K562 (cell line): Measurements from ENCODE around the gene LRCOL1. TPM values are rescaled to one million over a fixed set of nuclear protein-coding genes. Genes with fewer than 3 reads are reported as not detected.

Experiments used
- ATAC-seq: fragments of 200-7000 bp; cut with Tn5 transposase; 3 replicates; pipeline ENCODE4 v1.9.1; 2020; ENCODE audit warnings: moderate library complexity
- BruUV-seq: library from RNA; stranded (reverse); fragments of 400-500 nt; replicated peaks from 2 replicates; lab custom pipeline; 2021; lab: Mats Ljungman, UMichigan
- CTCF ChIA-PET: fragments of 300-600 bp; formaldehyde crosslinking; extraction: SDS; loops from one replicate; lab custom pipeline; 2021; ENCODE audit warnings: low intra/inter-chr PET ratio; lab: Yijun Ruan, JAX
- POLR2A ChIA-PET: fragments of 300-600, 350-650 bp; sonication (Branson Sonifier 250); formaldehyde crosslinking; extraction: SDS; loops from one replicate; lab custom pipeline; 2021; ENCODE audit warnings: antibody characterized with exemption, inconsistent platforms; lab: Yijun Ruan, JAX
- DNase-seq, 4 experiments: peaks; one replicate each; pipeline versions ENCODE4 v3.0.0 to v3.0.0-alpha.2; 2011 to 2018; ENCODE audit warnings: low spot score in 3 of 4, mixed read lengths in 3 of 4; ENCODE audit errors: extremely low read depth in 1 of 4
- FAIRE-seq: peaks from 2 replicates; lab custom pipeline; 2011; peaks lifted over from hg19 to GRCh38; lab: Jason Lieb, UNC
- H2AFZ ChIP-seq: 2 replicates; pipeline ENCODE4 v1.6.0; 2011; ENCODE audit warnings: low read depth, low read length, control low read depth, inconsistent platforms
- H3K27ac ChIP-seq: fragments of 200-600 bp; 3 replicates; pipeline ENCODE4 v1.8.0; 2011; ENCODE audit warnings: low read depth, mild to moderate bottlenecking, control low read depth, inconsistent platforms, low read length, moderate library complexity, mixed read lengths; ENCODE audit errors: extremely low read depth
- H3K27me3 ChIP-seq, 2 experiments: fragments of 300-600 bp in 1 of 2; 2 replicates in 1 of 2; 3 replicates in 1 of 2; pipeline versions ENCODE4 v1.6.0 to v1.8.0; 2011; ENCODE audit warnings: inconsistent platforms in 2 of 2, low read length in 2 of 2, mild to moderate bottlenecking in 1 of 2, mixed read lengths in 1 of 2, moderate library complexity in 1 of 2; ENCODE audit not compliant: control insufficient read depth in 2 of 2, insufficient read depth in 2 of 2
- H3K36me3 ChIP-seq: fragments of 300-600 bp; 3 replicates; pipeline ENCODE4 v1.8.0; 2011; ENCODE audit warnings: mild to moderate bottlenecking, low read length, inconsistent platforms; ENCODE audit not compliant: control insufficient read depth, insufficient read depth
- H3K4me1 ChIP-seq, 2 experiments: fragments of 200-600 bp in 1 of 2; replicated peaks in 1 of 2; 2 replicates in 1 of 2; 3 replicates in 1 of 2; pipeline versions ENCODE4 v1.5.1 to v1.8.0; 2011; ENCODE audit warnings: inconsistent platforms in 2 of 2, low read length in 2 of 2, mild to moderate bottlenecking in 1 of 2, mixed read lengths in 1 of 2, moderate library complexity in 1 of 2; ENCODE audit not compliant: control insufficient read depth in 2 of 2, insufficient read depth in 2 of 2
- H3K4me2 ChIP-seq: 2 replicates; pipeline ENCODE4 v1.6.1; 2011; ENCODE audit warnings: low read length, control low read depth, inconsistent platforms, mixed read lengths; ENCODE audit not compliant: insufficient read depth
- H3K4me3 ChIP-seq: fragments of 200-600 bp; sonication (generic), shearing (Covaris generic); 2 replicates; pipeline ENCODE4 v1.5.1; 2016; ENCODE audit warnings: control low read depth, inconsistent platforms
- H3K79me2 ChIP-seq: fragments of 200-600 bp; 3 replicates; pipeline ENCODE4 v1.8.0; 2011; ENCODE audit warnings: low read length, inconsistent platforms; ENCODE audit not compliant: control insufficient read depth, insufficient read depth
- H3K9ac ChIP-seq, 2 experiments: 2 replicates each; pipeline versions ENCODE4 v1.6.0 to v1.6.1; 2011; ENCODE audit warnings: low read depth in 2 of 2, low read length in 2 of 2, control low read depth in 1 of 2, inconsistent platforms in 1 of 2, mild to moderate bottlenecking in 1 of 2, mixed read lengths in 1 of 2; ENCODE audit not compliant: insufficient read depth in 1 of 2
- H3K9me1 ChIP-seq: one replicate; pipeline ENCODE4 v1.6.0; 2011; ENCODE audit warnings: inconsistent platforms, mild to moderate bottlenecking, low read length, moderate library complexity; ENCODE audit not compliant: control insufficient read depth, insufficient read depth
- H3K9me3 ChIP-seq: replicated peaks from 2 replicates; pipeline ENCODE4 v1.5.1; 2011; ENCODE audit warnings: low read depth, low read length, inconsistent platforms; ENCODE audit not compliant: control insufficient read depth, insufficient read depth
- H4K20me1 ChIP-seq: replicated peaks from 2 replicates; pipeline ENCODE4 v1.6.1; 2011; ENCODE audit warnings: low read length, inconsistent platforms, mixed read lengths; ENCODE audit not compliant: control insufficient read depth, insufficient read depth
- SP1 ChIP-seq: sonication (generic); formaldehyde crosslinking; IDR thresholded peaks from 2 replicates; pipeline ENCODE4 v1.8.1; 2022; ENCODE audit warnings: mild to moderate bottlenecking, missing genetic modification reagents
- ZNF830 ChIP-seq: fragments of 250-450 bp; sonication (Bioruptor Pico); IDR thresholded peaks from 2 replicates; pipeline ENCODE4 v1.5.0; 2021; ENCODE audit warnings: mild to moderate bottlenecking
- WGBS: fragments of 100-300 bp; shearing (Covaris generic); methylation state at CpG from one replicate; pipeline ENCODE4 v1.1.6; 2016; ENCODE audit warnings: low coverage, mixed read lengths; ENCODE audit not compliant: insufficient coverage; ENCODE audit errors: missing lambda C conversion rate; 5-methylcytosine and 5-hydroxymethylcytosine counted together
- in situ Hi-C: fragments of 300-500 bp; cut with MboI; formaldehyde crosslinking; loops from 4 replicates; pipeline ENCODE4 v1.15.0; 2018; ENCODE audit warnings: inconsistent platforms, mixed read lengths
- intact Hi-C: fragments of 100-400 bp; cut with micrococcal nuclease; formaldehyde crosslinking; loops from 2 replicates; pipeline ENCODE4 v1.14.2; 2022
- polyA plus RNA-seq, 8 experiments: library from polyadenylated mRNA; depleted of rRNA in 4 of 8; stranded (reverse) in 5 of 8; unstranded in 3 of 8; fragments of >200 nt; fragmentation: Nextera tagmentation in 2 of 8; fragmentation: Illumina TruSeq in 1 of 8; extraction: Ambion mirVana in 2 of 8; extraction: Trizol in 1 of 8; gene quantifications; 2 replicates each; pipeline versions ENCODE4 v1.2.1 to v1.2.3, GENCODE V29; 2011 to 2014; ENCODE audit warnings: inconsistent platforms in 1 of 8, missing spikeins in 1 of 8
- total RNA-seq, 7 experiments: library from RNA; depleted of rRNA in 6 of 7; stranded (reverse); fragments of >200 nt in 6 of 7; fragmentation: Illumina TruSeq in 2 of 7; extraction: Trizol in 2 of 7; gene quantifications; 2 replicates each; pipeline versions ENCODE4 v1.2.1 to v1.2.3, GENCODE V29; 2011 to 2021; ENCODE audit warnings: low replicate concordance in 1 of 7
- TF ChIP-seq, protein P1 (sequence below): fragments of 250-450 bp; sonication (Bioruptor Pico); IDR thresholded peaks from 2 replicates; pipeline ENCODE4 v1.4.0; 2020; ENCODE audit warnings: mild to moderate bottlenecking, moderate library complexity, borderline replicate concordance
- TF ChIP-seq, protein P2 (sequence below): fragments of 450-650 bp; IDR thresholded peaks from 2 replicates; pipeline ENCODE4 v1.6.1; 2017; ENCODE audit warnings: antibody characterized with exemption, mild to moderate bottlenecking

Gene LRCOL1
- total and polyA plus RNA-seq, 9 of the 15 experiments (the other 6 are each of a cell fraction or from before 2014, with no cell fraction given): not detected

GRCh38 chr12:132604668-132605441 lies 5.5 kb downstream of the LRCOL1 start (continued):
- TF ChIP-seq, protein P1, sequence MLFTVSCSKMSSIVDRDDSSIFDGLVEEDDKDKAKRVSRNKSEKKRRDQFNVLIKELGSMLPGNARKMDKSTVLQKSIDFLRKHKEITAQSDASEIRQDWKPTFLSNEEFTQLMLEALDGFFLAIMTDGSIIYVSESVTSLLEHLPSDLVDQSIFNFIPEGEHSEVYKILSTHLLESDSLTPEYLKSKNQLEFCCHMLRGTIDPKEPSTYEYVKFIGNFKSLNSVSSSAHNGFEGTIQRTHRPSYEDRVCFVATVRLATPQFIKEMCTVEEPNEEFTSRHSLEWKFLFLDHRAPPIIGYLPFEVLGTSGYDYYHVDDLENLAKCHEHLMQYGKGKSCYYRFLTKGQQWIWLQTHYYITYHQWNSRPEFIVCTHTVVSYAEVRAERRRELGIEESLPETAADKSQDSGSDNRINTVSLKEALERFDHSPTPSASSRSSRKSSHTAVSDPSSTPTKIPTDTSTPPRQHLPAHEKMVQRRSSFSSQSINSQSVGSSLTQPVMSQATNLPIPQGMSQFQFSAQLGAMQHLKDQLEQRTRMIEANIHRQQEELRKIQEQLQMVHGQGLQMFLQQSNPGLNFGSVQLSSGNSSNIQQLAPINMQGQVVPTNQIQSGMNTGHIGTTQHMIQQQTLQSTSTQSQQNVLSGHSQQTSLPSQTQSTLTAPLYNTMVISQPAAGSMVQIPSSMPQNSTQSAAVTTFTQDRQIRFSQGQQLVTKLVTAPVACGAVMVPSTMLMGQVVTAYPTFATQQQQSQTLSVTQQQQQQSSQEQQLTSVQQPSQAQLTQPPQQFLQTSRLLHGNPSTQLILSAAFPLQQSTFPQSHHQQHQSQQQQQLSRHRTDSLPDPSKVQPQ: no peak
- TF ChIP-seq ZNF830 (CRISPR knock-in tag): no peak

GRCh38 chr12:132604151-132604618 lies 6.2 kb downstream of the LRCOL1 start:
- H3K79me2 ChIP-seq: no peaks in the 10 kb centered on the region
- no TSS peak for BruUV-seq
- H3K9me3 ChIP-seq: no peaks in the 10 kb centered on the region
- no peak for TF ChIP-seq SP1 (CRISPR knock-in tag)
- TF ChIP-seq, protein P2, sequence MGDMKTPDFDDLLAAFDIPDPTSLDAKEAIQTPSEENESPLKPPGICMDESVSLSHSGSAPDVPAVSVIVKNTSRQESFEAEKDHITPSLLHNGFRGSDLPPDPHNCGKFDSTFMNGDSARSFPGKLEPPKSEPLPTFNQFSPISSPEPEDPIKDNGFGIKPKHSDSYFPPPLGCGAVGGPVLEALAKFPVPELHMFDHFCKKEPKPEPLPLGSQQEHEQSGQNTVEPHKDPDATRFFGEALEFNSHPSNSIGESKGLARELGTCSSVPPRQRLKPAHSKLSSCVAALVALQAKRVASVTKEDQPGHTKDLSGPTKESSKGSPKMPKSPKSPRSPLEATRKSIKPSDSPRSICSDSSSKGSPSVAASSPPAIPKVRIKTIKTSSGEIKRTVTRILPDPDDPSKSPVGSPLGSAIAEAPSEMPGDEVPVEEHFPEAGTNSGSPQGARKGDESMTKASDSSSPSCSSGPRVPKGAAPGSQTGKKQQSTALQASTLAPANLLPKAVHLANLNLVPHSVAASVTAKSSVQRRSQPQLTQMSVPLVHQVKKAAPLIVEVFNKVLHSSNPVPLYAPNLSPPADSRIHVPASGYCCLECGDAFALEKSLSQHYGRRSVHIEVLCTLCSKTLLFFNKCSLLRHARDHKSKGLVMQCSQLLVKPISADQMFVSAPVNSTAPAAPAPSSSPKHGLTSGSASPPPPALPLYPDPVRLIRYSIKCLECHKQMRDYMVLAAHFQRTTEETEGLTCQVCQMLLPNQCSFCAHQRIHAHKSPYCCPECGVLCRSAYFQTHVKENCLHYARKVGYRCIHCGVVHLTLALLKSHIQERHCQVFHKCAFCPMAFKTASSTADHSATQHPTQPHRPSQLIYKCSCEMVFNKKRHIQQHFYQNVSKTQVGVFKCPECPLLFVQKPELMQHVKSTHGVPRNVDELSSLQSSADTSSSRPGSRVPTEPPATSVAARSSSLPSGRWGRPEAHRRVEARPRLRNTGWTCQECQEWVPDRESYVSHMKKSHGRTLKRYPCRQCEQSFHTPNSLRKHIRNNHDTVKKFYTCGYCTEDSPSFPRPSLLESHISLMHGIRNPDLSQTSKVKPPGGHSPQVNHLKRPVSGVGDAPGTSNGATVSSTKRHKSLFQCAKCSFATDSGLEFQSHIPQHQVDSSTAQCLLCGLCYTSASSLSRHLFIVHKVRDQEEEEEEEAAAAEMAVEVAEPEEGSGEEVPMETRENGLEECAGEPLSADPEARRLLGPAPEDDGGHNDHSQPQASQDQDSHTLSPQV: no peak
- no peak overlapping the region for H2AFZ ChIP-seq
- in situ Hi-C loops: loop anchor here (5.0 kb wide), 1 partner anchor 187 kb away; no protein-coding TSS in a partner anchor
- H3K27me3 ChIP-seq: peaks cover 36 to 71% of the 10 kb centered on the region in 2 experiments
- ATAC-seq: no peak
- H3K9ac ChIP-seq: no peak overlapping the region; a peak in 1 of 4 replicates
- no peak overlapping the region for H3K4me2 ChIP-seq
- H4K20me1 ChIP-seq: no peaks in the 10 kb centered on the region
- no peak for DNase-seq
- H3K9me1 ChIP-seq: no peaks in the 10 kb centered on the region
- H3K4me1 ChIP-seq: peaks cover 5 to 60% of the 10 kb centered on the region in 2 experiments; a peak in 4 of 5 replicates
- ChIA-PET CTCF (no interaction called here), POLR2A (no interaction called here)
- no peak overlapping the region for H3K4me3 ChIP-seq
- H3K36me3 ChIP-seq: no peaks in the 10 kb centered on the region
- intact Hi-C loops: no loop called here
- no peak overlapping the region for H3K27ac ChIP-seq
- FAIRE-seq: no peak
- WGBS: 20% methylated on average over 24 of the region's 26 CpGs
